ENCODE results near the gene AHCYL2. TPM values are rescaled to one million over a fixed set of nuclear protein-coding genes. Genes with fewer than 3 reads are reported as not detected.

AHCYL2 gene
- total and polyA plus RNA-seq, 2 experiments from 2014 or later, result 7.8 to 29.4 TPM

DNA sequence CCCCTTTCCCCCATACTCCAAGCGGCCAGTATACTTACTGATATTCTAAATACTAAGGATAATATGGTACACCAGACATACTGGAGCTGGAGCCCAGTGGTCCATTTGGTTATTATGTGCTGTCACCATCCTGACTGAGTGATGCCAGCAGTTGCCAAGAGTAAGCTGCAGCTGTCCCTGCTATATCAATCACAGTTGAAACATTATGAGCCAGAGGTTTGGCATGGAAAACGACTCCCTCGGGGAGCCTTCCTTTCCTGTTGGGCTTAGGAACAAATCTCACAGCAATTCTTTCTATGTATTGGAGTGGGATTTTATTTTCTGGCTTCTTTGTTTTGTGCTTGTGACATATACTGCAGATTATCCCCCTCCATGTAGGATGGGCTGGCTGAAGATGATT, 242.0 kb downstream of the AHCYL2 start:
- H3K27ac ChIP-seq (ENCODE audit: low read depth), result no peak overlapping the region
- no peak for ATAC-seq
- DNase-seq (ENCODE audit: low spot score), result no peak
- H3K4me1 ChIP-seq (ENCODE audit: insufficient read depth), result peaks cover 15% of the 10 kb centered on the region
- no peak overlapping the region for H3K27ac Mint-ChIP-seq
- no peaks in the 10 kb centered on the region for H3F3A ChIP-seq (replicated peaks; ENCODE audit: low read depth)
- no peak overlapping the region for H3K4me3 Mint-ChIP-seq
- H4K20me1 ChIP-seq (replicated peaks; ENCODE audit: insufficient read depth), result no peaks in the 10 kb centered on the region; the same call in 1 of the 2 replicates
- no peaks in the 10 kb centered on the region for H3K9me2 ChIP-seq (ENCODE audit: insufficient read depth)
- no peaks in the 10 kb centered on the region for H3K9me3 Mint-ChIP-seq
- no peaks in the 10 kb centered on the region for H3K79me2 ChIP-seq (replicated peaks; ENCODE audit: insufficient read depth)
- H3K4me1 Mint-ChIP-seq, result peaks cover 26% of the 10 kb centered on the region
- TF ChIP-seq JUNB (IDR thresholded peaks at IDR 0.05; ENCODE audit: unreplicated experiment) (no peak), NANOG (IDR thresholded peaks at IDR 0.05; ENCODE audit: borderline replicate concordance) (no peak), REST (IDR thresholded peaks at IDR 0.05; ENCODE audit: unreplicated experiment) (no peak), POLR2AphosphoS5 (IDR thresholded peaks at IDR 0.05; ENCODE audit: low read depth) (no peak), STAT1 (IDR thresholded peaks at IDR 0.05; ENCODE audit: unreplicated experiment) (no peak), ZNF114 (CRISPR knock-in tag; IDR thresholded peaks at IDR 0.05) (no peak), EZH2phosphoT487 (IDR thresholded peaks at IDR 0.05; ENCODE audit: unreplicated experiment) (no peak), ETS1 (IDR thresholded peaks at IDR 0.05) (no peak), EZH2 (IDR thresholded peaks at IDR 0.05; ENCODE audit: low read depth, unreplicated experiment) (no peak), CTCF (conservative IDR thresholded peaks at IDR 0.05; ENCODE audit: low read depth in 2 of 2) (no peak), ZNF331 (CRISPR knock-in tag; IDR thresholded peaks at IDR 0.05; ENCODE audit: low read depth) (no peak), CREB1 (CRISPR knock-in tag; IDR thresholded peaks at IDR 0.05; ENCODE audit: low read depth) (no peak)
- TF ChIP-seq, protein P1, sequence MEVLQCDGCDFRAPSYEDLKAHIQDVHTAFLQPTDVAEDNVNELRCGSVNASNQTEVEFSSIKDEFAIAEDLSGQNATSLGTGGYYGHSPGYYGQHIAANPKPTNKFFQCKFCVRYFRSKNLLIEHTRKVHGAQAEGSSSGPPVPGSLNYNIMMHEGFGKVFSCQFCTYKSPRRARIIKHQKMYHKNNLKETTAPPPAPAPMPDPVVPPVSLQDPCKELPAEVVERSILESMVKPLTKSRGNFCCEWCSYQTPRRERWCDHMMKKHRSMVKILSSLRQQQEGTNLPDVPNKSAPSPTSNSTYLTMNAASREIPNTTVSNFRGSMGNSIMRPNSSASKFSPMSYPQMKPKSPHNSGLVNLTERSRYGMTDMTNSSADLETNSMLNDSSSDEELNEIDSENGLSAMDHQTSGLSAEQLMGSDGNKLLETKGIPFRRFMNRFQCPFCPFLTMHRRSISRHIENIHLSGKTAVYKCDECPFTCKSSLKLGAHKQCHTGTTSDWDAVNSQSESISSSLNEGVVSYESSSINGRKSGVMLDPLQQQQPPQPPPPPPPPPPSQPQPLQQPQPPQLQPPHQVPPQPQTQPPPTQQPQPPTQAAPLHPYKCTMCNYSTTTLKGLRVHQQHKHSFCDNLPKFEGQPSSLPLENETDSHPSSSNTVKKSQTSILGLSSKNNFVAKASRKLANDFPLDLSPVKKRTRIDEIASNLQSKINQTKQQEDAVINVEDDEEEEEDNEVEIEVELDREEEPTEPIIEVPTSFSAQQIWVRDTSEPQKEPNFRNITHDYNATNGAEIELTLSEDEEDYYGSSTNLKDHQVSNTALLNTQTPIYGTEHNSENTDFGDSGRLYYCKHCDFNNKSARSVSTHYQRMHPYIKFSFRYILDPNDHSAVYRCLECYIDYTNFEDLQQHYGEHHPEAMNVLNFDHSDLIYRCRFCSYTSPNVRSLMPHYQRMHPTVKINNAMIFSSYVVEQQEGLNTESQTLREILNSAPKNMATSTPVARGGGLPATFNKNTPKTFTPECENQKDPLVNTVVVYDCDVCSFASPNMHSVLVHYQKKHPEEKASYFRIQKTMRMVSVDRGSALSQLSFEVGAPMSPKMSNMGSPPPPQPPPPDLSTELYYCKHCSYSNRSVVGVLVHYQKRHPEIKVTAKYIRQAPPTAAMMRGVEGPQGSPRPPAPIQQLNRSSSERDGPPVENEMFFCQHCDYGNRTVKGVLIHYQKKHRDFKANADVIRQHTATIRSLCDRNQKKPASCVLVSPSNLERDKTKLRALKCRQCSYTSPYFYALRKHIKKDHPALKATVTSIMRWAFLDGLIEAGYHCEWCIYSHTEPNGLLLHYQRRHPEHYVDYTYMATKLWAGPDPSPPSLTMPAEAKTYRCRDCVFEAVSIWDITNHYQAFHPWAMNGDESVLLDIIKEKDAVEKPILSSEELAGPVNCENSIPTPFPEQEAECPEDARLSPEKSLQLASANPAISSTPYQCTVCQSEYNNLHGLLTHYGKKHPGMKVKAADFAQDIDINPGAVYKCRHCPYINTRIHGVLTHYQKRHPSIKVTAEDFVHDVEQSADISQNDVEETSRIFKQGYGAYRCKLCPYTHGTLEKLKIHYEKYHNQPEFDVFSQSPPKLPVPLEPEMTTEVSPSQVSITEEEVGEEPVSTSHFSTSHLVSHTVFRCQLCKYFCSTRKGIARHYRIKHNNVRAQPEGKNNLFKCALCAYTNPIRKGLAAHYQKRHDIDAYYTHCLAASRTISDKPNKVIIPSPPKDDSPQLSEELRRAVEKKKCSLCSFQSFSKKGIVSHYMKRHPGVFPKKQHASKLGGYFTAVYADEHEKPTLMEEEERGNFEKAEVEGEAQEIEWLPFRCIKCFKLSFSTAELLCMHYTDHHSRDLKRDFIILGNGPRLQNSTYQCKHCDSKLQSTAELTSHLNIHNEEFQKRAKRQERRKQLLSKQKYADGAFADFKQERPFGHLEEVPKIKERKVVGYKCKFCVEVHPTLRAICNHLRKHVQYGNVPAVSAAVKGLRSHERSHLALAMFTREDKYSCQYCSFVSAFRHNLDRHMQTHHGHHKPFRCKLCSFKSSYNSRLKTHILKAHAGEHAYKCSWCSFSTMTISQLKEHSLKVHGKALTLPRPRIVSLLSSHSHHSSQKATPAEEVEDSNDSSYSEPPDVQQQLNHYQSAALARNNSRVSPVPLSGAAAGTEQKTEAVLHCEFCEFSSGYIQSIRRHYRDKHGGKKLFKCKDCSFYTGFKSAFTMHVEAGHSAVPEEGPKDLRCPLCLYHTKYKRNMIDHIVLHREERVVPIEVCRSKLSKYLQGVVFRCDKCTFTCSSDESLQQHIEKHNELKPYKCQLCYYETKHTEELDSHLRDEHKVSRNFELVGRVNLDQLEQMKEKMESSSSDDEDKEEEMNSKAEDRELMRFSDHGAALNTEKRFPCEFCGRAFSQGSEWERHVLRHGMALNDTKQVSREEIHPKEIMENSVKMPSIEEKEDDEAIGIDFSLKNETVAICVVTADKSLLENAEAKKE (CRISPR knock-in tag; IDR thresholded peaks at IDR 0.05), result no peak
- no peak overlapping the region for H3K4me3 ChIP-seq
- H3K36me3 Mint-ChIP-seq (ENCODE audit: low read depth), result no peaks in the 10 kb centered on the region
- no peak overlapping the region for H2AFZ ChIP-seq
- peaks cover 11% of the 10 kb centered on the region; the same call in 1 of the 2 replicates for H3K36me3 ChIP-seq (ENCODE audit: insufficient read depth)
- no peaks in the 10 kb centered on the region for H3K27me3 ChIP-seq (ENCODE audit: insufficient read depth)
- H3K4me2 ChIP-seq, result no peak overlapping the region
- H3K27me3 Mint-ChIP-seq (ENCODE audit: insufficient read depth, low read depth, poor library complexity), result no peaks in the 10 kb centered on the region

All from GM23338 (cell line).